NCI-H510A (cell line): ENCODE data around the gene ZNF441.
A peak's percentile ranks its signal among the peaks of the same experiment; 100 is the strongest.
"Not testable (repeated sequence)": the region's sequence is repeated elsewhere in the genome, so short reads cannot be mapped to it uniquely, and the experiment has no call there.

Source experiments
- DNase-seq: peaks from one replicate; lab custom pipeline; 2025; lab: John Stamatoyannopoulos, UW

ZNF441 gene

DNA sequence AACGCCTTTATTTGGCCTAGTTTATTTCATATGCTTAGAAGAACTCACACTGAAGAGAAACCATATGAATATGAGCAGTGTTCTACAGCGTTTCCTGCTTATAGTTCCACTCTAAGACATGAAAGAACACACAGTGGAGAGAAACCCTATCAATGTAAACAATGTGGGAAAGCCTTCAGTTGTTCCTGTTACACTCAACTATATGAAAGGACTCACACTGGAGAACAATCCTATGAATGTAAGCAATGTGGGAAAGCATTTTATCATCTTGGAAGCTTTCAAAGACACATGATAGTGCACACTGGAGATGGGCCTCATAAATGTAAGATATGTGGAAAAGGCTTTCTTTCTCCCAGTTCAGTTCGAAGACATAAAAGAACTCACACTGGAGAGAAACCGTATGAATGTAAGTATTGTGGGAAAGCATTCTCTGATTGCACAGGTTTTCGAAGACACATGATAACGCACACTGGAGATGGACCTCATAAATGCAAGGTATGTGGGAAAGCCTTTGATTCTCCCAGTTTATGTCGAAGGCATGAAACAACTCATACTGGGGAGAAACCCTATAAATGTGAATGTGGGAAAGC is 13.7 kb downstream of the ZNF441 start:
- no peak for DNase-seq

DNA sequence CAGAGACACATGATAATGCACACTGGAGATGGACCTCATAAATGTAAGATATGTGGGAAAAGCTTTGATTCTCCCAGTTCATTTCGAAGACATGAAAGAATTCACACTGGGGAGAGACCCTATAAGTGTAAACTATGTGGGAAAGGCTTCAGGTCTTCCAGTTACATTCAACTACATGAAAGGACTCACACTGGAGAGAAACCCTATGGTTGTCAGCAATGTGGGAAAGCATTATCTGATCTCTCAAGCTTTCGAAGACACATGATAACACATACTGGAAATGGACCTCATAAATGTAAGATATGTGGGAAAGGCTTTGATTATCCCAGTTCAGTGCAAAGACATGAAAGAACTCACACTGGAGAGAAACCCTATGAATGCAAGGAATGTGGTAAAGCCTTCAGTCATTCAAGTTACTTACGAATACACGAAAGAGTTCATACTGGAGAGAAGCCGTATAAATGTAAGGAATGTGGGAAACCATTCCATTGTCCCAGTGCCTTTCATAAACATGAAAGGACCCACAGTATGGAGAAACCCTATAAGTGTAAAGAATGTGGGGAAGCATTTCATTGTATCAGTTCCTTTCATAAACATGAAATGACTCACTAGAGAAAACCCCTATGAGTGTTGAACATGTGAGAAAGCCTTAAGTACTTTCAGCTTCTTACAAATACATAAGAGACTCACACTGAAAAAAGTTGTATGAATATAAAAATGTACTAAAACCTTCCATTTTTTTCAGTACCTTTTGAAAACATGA is 14.7 kb downstream of the ZNF441 start:
- DNase-seq = no peak

DNA sequence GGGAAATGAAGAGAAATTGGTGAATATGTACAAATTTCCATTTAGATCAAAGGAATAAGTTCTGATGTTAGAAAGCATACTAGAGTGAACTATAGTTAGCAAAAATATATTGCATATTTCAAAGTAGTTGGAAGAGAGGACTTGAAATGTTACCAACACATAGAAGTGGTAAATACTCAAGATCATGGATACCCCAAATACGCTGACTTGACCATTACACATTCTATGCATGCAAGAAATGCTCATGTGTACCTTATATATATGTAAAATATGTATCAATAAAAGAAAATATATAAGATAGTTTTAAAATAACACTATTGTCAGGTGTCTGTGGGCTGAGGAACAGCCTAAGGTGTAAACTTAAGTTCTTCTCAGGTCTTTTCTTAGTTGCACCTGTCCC is 17.0 kb downstream of the ZNF441 start:
- no peak for DNase-seq

DNA sequence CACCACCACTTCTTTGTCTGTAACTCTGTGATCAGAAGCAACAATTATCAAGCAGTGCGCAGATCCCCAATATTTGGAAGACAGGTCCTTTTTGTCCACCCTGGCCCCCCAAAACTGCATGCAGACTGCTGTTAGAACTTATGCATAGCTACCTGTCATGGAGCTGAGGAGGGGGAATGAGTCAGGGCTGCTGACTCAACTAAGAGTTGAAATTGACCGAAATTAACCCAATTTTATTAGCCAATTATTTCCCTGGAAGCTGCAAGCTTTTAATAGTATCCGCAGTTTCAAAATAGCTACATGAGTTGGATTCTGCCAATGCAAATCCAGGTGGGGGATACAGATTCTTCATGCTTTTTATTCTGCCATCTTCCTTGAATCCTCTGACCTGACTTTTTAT is 17.6 kb downstream of the ZNF441 start:
- DNase-seq = no peak

DNA sequence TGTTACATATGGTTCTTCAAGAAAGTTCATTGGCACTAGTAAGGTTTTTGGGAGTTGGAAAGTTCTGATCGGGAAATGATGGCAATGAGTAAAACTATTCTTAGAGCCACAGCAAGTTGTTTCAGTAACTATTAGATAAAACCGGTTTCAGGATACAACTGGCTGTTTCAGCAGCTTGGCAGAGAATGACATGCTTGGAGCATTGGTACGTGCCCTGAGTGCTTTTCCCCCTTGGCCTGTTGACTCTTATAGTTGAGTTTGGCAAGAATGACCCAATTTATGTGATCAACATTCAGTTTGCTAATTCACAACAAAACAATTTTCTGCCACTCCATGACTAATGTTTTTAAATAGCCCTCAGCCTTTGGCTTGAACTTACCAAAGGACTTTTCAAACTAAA is 20.7 kb downstream of the ZNF441 start:
- no peak for DNase-seq

DNA sequence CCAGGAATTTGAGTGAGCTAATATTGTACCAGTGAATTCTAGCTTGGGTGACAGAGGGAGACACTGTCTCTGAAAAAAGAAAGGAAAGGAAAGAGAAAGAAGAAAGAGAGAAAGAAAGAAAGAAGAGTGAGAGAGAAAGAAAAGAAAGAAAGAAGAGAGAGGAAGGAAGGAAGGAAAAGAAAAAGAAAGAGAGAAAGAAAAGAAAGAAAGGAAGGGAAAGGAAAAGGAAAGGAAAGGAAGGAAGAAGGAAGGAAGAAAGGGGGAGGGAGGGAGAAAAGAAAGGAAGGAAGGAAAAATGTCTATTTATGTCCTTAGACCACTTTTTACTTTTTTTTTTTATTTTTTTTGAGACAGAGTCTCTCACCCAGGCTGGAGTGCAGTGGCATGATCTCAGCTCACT is 26.1 kb downstream of the ZNF441 start:
- no peak for DNase-seq

DNA sequence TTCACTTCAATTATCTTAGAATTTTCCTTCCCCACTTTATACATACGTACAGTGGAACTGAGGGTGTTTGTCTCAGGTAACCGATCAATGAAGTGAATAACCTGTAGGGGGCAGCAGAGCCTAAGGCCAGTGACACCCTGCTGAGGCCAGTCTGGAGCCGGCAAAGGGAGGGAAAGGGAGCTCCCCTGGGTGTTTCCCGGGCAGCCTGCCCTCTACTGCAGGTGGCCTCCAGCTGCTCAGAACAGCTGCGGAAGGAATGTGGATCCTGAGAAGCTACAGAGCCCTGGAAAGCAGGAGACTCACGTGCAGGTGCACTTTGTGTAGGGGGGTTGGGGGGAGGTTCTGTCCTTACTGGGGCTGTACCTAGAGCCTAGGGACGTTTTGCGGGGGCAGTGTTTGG is 30.7 kb downstream of the ZNF441 start:
- DNase-seq = peak; percentile 89

DNA sequence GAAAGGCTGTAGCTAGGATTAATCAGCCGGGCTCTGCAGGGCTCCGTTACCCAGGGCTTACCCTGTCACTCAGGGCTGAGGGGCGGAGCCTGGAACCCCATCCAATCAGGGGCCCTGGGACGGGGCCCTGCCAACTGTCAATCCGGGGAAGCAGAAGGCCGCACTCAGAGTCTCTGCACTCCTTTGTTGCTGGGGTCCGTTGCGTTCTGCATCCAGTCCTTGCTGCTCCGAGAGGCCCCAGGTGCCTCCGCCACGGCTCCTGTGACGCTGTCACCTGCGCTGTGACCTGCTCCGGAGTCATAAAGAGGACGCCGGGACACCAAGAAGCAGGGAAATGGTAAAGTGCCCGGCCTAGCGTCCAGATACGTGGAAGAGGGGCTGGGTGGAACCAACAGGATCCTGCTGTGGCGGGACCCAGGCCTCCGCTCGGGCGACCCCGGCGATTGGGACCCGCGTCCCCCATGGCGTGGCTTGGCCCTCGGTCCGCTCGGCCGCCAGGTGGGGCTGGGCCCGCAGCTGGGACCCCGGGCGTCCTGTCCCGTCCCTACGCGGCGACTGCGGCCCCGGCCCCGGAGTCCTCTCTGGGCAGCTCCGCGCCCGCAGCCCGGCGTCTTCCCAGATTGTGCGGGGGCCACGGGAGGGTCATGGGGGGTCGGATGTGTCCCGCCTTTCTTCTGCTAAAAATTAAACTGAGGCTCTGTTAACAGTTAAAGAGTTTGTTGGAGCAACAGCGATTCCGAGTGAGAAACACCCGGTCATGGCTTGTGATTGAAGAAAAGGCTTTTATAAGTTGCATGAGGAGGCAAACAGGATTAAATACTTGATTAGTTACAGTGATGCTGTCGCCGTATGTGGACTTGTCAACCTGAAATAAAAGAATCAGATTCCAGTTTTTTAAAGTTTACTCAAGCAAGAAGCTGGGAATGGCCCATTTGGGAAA is 31.9 kb downstream of the ZNF441 start, which contains the start of gene ZNF491:
ZNF491 (plus strand) TSS at position 133 of the 940 bp plus-strand sequence. CDS start 7,431 bp downstream, outside the sequence.
- peak; percentile 81 for DNase-seq

DNA sequence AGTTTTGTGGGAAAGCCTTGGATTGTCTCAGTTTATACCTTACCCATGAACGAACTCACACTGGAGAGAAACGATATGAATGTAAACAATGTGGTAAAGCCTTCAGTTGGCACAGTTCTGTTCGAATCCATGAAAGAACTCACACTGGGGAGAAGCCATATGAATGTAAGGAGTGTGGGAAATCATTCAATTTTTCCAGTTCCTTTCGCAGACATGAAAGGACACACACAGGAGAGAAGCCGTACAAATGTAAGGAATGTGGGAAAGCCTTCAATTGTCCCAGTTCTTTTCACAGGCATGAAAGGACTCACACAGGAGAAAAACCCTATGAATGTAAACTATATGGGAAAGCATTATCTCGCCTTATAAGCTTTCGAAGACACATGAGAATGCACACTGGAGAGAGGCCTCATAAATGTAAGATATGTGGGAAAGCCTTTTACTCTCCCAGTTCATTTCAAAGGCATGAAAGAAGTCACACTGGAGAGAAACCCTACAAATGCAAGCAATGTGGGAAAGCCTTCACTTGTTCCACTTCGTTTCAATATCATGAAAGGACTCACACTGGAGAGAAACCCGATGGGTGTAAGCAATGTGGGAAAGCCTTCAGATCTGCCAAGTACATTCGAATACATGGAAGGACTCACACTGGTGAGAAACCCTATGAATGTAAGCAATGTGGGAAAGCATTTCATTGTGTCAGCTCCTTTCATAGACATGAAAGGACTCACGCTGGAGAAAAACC is 39.7 kb downstream of the ZNF441 start:
- no peak for DNase-seq

DNA sequence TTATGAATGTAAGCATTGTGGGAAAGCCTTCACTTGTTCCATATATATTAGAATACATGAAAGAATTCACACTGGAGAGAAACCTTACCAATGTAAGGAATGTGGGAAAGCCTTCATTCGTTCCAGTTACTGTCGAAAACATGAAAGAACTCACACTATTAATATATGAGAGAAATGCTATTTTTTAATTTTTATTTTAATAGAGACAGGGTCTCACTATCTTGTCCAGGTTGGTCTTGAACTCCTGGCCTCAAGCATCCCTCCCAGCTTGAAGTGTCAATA is 40.2 kb downstream of the ZNF441 start:
- no peak for DNase-seq

DNA sequence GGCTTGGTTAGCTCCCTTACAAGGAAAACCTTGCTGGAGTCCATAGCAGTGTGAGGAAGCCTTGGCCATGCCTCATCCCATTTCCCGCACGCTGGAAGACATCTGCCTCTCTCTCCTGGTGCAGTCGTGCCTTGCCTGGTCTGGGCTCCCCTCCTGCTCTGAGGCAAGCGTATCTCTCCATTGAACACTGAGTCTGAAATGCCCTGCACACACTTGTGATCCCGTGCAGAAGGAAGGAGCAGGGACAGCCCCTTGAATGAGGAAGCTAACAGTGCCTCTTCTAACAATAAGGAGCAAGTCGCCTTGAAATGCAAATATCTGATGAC is 46.9 kb downstream of the ZNF441 start:
- no peak for DNase-seq

DNA sequence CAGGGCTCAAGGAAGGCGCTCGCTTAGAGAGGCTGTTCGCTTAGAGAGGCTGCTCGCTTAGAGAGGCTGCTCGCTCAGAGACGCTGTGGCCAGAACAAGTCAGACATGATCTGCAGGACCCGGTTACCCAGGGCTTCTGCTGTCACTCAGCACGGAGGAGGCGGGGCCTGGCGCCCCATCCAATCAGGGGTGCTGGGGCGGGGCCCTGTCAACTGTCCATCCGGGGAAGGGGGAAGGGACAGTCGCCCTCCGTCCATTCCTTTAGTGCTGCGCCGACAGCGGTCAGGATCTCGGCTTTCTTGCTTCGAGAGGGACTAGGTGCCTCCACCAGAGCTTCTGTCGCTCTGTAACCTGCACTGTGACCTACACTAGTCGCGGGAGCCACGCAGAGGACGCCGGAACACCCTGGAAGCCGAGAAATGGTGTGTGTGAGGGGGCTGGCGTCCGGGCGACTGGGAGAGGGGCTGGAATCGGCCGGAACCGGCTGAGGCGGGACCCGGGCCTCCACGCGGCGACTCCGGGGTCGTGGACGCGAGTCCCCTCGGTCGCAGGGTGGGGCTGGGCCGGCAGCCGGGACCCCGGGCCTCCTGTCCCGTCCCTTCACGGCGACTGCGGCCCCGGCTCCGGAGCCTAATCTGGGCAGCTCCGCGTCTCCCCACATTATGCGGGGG is 47.4 kb downstream of the ZNF441 start, which contains the start of gene ZNF440:
ZNF440 (plus strand) TSS at position 245 of the 671 bp plus-strand sequence; CDS start at position 420, 175 bp downstream.
- DNase-seq = peak; percentile 87

DNA sequence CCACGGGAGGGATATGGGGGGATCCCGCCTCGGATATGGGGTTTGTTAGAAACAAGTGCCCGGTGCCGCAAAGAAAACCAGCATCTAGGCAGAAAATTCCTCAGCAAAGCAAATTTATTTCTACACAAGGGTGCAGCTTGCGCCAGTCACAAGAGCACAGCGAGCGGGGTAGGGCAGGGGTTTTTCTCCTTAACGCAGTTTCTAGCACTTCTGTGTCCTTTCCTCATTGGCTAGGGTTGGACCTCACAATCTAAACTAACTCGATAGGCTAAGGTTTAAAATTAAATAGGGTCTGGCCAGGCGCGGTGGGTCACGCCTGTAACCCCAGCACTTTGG is 47.9 kb downstream of the ZNF441 start:
- no peak for DNase-seq

DNA sequence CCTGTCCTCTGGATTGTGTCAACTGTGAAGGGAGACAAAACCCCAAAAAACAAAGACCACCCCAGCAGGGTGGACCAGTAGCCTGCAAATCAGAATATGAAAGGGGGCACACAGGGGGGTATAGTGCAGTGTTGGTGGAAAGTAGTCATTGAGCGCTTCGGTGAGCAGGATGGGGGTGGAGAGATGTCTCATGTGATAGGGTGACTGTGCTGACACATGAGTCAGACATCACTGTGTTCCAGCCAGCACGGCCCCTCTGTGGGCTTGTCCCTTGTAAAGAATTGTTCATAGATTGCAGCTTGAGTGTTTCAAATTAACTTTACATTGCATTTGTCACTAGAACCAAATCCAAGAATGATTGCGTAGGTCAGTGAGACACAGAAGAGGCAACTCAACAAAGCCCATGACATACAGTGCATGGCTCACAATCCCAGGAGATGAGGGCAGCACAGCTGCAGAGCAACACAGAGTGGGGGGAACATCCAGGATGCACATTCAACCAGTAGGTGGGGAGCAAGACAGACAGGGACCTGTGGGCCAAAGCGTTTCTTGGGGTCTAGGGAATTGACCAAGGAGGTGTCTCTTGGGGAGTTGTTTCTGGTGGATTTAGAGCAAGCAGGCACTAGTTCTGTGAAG is 54.8 kb downstream of the ZNF441 start:
- no peak for DNase-seq

DNA sequence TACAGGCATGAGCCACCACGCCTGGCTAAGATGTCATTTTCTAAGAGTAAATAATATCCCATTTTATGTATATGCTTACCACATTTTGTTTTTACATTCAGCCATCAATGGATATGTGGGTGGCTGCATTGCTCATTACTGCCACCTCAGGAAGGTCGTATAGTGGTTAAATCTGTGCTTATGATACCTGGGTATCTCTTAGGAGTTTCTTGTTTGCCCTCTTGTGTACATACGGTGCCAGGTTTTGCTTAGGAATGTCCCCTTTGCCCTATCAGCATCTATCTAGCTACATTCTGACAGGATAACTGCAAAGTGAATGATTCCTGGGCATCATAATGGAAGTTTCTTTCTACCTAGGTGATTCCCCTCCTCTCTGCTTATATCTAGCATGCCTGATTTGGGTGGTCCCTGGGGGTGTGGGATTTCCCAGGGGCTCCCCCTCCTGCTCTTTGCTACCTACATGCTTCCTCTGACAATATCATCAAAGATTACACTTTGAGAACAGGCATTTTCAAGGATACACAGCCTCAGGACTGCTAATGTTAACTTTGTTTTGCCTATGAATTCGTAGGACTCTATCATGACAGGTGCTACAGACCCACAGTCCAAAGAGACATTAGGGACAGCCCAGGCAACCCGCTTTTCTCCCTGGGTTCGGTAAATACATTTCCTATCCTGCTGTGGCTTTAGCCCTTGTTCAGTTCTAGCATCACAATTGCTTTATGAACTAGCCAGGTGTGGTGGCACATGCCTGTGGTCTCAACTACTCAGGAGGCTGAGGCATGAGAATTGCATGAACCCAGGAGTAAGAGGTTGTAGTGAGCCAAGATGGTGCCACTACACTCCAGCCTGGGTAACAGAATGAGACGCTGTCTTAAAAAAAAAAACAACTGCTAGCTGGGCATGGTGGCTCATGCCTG is 62.4 kb downstream of the ZNF441 start:
- DNase-seq = not testable (repeated sequence)

DNA sequence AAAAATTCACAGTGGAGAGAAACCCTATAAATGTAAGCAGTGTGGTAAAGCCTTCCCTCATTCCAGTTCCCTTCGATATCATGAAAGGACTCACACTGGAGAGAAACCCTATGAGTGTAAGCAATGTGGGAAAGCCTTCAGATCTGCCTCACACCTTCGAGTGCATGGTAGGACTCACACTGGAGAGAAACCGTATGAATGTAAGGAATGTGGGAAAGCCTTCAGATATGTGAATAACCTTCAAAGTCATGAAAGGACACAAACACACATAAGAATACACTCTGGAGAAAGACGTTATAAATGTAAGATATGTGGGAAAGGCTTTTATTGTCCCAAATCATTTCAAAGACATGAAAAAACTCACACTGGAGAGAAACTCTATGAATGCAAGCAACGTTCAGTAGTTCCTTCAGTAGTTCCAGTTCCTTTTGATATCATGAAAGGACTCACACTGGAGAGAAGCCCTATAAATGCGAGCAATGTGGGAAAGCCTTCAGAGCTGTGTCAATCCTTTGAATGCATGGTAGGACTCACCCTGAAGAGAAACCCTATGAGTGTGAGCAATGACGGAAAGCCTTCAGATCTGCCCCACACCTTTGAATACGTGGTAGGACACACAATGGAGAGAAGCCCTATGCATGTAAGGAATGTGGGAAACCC is 65.6 kb downstream of the ZNF441 start:
- no peak for DNase-seq

DNA sequence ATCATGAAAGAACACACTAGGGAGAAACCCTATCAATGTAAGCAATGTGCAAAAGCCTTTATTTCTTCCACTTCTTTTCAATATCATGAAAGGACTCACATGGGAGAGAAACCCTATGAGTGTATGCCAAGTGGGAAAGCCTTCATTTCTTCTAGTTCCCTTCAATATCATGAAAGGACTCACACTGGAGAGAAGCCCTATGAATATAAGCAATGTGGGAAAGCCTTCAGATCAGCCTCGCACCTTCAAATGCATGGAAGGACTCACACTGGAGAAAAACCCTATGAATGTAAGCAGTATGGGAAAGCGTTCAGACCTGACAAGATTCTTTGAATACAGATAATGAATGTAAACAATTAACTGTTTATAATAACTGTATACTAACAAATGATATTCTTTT is 66.7 kb downstream of the ZNF441 start:
- no peak for DNase-seq
